Loucy (cell line): ENCODE results near the gene PRRG3.

ENCODE experiments used
- CTCF ChIP-seq: fragments of 200-600 bp; sonication (generic); conservative IDR thresholded peaks from 2 replicates; pipeline ENCODE4 v1.5.1; 2014; ENCODE audit warnings: mild to moderate bottlenecking, antibody characterized with exemption, low read length
- EZH2phosphoT487 ChIP-seq: fragments of 200-600 bp; IDR thresholded peaks from 2 replicates; pipeline ENCODE4 v1.6.1; 2018; ENCODE audit warnings: antibody characterized with exemption, mild to moderate bottlenecking, moderate library complexity, borderline replicate concordance

- TF ChIP-seq CTCF (no peak), EZH2phosphoT487 (no peak)
Observed at GRCh38 chrX:151754641-151755215, 59.5 kb downstream of the PRRG3 start.
